ENCODE results near the gene SLC9A9. TPM values are rescaled to one million over a fixed set of nuclear protein-coding genes. Genes with fewer than 3 reads are reported as not detected.

The SLC9A9 gene
- total RNA-seq, 2 donors from 2014 or later = 4.3 to 5.2 TPM

DNA sequence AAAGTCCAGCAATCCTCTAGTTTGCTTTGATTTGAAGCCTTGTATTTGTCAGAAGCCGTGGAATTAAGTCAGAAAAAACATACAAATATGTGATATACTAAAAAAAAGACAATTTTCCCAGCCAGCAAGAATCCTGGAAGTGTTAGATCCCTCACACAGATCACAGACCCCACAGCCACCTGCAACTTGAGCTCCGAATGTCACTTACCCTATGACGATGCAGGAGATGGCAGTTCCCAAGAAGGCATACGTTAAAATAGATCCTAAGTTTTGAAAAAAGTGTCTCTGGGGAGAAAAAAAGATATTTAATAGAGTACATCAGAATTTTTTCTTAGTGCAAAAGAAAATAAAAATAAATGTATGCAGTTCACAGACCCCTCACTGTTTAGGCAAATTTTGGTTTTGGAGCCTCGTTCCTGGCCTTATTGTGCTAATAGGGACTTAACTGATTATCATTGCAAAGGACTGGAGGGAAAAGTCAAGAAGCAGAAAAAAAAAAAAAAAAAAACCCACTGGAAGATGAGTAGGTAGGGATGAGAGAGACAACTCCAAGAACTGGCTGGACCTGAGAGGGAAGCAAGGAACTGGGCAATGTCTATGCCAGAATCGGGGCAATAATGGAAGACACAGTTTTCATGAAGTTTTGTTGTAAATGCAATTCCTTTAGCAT, 53.3 kb downstream of the SLC9A9 start:
- DNase-seq (no peak), ATAC-seq (replicated peaks in 1 of 2) (no peak)
- peaks cover 4% of the 10 kb centered on the region for H3K4me1 Mint-ChIP-seq (ENCODE audit: low read depth)
- peaks cover 0 to 5% of the 10 kb centered on the region in 2 donors for H3K36me3 Mint-ChIP-seq (ENCODE audit: insufficient read depth in 2 of 2)
- no peak overlapping the region for H3K4me3 Mint-ChIP-seq
- H3K27ac Mint-ChIP-seq = no peak overlapping the region
- H3K9me3 Mint-ChIP-seq = peaks cover 3 to 4% of the 10 kb centered on the region in 2 donors
- no peaks in the 10 kb centered on the region for H3K27me3 Mint-ChIP-seq (ENCODE audit: low read depth)

DNA sequence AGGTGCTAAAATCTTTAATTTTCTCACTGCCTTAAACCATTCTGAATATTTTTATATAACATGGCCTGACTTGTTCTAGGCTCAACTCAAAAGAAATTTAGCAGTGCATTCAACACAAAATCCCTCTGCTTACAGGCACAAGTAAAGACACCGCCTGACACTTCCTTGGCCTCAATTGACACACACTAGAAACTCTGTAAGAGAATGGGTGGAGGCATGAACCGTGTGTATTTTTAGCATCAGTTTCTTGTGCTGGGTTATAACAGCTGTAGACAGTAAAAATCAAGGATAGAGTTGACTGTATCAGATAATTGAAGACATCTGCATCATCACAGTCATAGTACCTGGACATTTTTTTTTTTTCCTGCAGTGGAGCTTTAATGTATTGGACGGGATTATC, 54.3 kb downstream of the SLC9A9 start:
- peaks cover 0 to 5% of the 10 kb centered on the region in 2 donors for H3K36me3 Mint-ChIP-seq (ENCODE audit: insufficient read depth in 2 of 2)

DNA sequence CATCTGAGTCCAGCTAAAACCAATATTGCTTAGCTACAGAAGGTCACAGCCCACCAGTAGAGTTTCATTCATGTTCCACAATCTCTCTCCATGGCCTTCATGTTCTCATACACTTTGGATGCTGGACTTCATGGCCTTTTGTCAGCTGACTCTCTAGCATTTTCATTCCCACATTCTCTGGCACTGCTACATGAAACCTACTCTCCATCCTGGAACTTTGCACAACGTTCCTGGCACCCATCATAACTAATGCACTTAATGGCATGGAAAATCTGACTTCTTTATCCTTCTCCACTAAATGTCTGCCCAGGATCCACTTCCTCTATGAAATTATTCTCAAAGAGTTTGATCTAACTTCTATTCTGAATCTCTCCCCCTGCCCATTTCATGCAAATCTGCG, 56.9 kb downstream of the SLC9A9 start:
- no peaks in the 10 kb centered on the region for H3K27me3 Mint-ChIP-seq (ENCODE audit: low read depth)
- H3K27ac Mint-ChIP-seq = no peak overlapping the region
- DNase-seq (no peak), ATAC-seq (replicated peaks in 1 of 2) (no peak)
- peaks cover 0 to 5% of the 10 kb centered on the region in 2 donors for H3K36me3 Mint-ChIP-seq (ENCODE audit: insufficient read depth in 2 of 2)
- peaks cover 3 to 4% of the 10 kb centered on the region in 2 donors for H3K9me3 Mint-ChIP-seq
- H3K4me3 Mint-ChIP-seq = no peak overlapping the region
- no peaks in the 10 kb centered on the region for H3K4me1 Mint-ChIP-seq (ENCODE audit: low read depth)

More for the DNA sequence above, 54.3 kb downstream of the SLC9A9 start:
- Mint-ChIP-seq H3K27ac (no peak overlapping the region), H3K9me3 (peaks cover 3 to 4% of the 10 kb centered on the region in 2 donors), H3K4me1 (ENCODE audit: low read depth) (peaks cover 4% of the 10 kb centered on the region), H3K4me3 (no peak overlapping the region), H3K27me3 (ENCODE audit: low read depth) (no peaks in the 10 kb centered on the region)
- ATAC-seq (replicated peaks in 1 of 2) (no peak), DNase-seq (no peak)

DNA sequence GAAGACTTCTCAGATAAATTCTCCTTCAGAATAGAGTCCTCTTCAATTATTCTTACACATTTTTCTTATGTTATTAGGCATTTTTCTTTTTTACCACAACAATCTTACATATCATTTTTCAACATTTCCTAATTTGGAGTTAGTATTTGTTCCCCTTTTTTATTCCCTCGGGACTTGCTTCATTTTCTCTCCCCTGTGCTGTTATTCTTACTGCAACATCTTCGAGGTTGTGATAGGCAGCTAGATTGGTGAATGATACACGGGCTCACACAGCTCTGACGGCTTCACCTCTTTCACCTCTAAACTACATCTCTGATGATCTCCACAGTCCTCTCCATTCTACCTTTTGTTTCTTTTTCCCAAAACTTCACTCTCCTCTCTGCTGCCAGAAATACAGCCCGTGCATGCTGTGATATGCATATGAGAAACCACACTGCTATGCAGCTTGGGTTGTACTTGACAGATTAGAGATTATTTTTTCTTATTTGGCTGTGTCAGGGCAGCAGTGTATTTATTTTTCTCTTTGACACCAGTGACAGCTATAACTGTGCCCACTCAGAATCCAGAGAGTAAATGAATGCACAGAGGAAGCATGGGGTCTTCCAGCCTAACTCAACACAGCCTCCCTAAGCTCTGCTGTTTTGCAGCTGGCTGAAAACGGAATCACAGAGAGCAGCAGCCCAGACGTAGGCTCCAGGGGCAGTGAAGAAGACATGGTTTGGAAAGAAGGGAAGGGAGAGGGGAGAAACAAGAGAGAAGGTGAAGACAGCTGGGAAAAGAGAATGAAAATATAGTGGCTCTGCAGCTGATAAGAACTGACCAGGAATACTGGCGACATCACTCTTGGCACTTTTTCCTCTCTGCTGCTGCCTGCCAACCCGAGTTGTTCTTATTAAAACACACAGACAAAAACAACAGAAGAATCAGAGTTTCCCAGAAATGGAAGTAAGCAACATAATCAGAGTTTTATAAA, 61.8 kb downstream of the SLC9A9 start:
- H3K27me3 Mint-ChIP-seq (ENCODE audit: low read depth) = no peaks in the 10 kb centered on the region
- no peak for DNase-seq
- peaks cover 6% of the 10 kb centered on the region for H3K4me1 Mint-ChIP-seq (ENCODE audit: low read depth)
- H3K27ac Mint-ChIP-seq = no peak overlapping the region
- ATAC-seq (replicated peaks in 1 of 2) = no peak
- no peak overlapping the region for H3K4me3 Mint-ChIP-seq
- H3K9me3 Mint-ChIP-seq = peaks cover 0 to 2% of the 10 kb centered on the region in 2 donors
- no peaks in the 10 kb centered on the region for H3K36me3 Mint-ChIP-seq (ENCODE audit: insufficient read depth in 2 of 2)

DNA sequence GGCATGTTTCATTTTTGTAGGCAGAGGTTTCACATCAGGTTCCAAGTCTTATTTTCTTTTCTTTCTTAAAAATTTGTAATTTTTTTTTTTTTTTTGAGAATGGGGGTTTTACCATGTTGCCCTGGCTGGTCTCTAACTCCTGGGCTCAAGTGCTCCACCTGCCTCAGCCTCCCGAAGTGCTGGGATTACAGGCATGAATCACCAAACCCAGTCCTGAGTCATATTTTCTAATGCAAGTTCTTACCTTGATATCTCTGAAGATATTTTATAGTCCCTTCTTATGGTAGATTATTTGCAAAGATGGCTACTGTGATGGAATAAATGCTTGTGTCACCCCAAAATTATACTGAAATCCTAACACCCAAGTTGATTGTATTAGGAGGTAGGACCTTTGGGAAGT, 63.8 kb downstream of the SLC9A9 start:
- no peak for ATAC-seq (replicated peaks in 1 of 2)
- Mint-ChIP-seq H3K27me3 (ENCODE audit: low read depth) (no peaks in the 10 kb centered on the region), H3K36me3 (ENCODE audit: insufficient read depth in 2 of 2) (no peaks in the 10 kb centered on the region), H3K4me3 (no peak overlapping the region), H3K9me3 (peaks cover 0 to 2% of the 10 kb centered on the region in 2 donors), H3K4me1 (ENCODE audit: low read depth) (peaks cover 6% of the 10 kb centered on the region), H3K27ac (no peak overlapping the region)
- no peak for DNase-seq

DNA sequence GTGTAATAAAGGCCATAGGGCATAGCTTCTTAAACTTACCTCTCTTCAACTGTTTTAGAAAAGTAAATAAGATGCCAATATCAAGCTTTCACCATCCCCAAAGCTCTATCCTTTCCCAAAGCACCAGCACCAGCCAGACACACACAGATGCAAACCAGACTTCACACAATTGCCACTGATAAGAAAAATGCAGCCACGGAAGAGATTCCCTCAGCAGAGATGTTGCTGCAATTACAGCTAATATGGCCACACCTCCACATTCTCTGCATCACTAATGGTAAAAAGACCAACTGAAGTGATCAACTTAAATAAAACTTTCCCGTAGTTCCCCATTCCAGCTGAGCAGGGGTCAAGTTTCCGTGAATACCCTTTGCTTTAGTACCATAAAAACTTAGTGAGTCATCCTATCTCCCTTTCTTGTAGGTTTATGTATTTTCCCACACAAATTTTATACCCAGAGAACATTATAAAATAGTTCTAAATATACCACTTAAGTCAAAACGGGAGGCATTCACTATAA, 64.4 kb downstream of the SLC9A9 start:
- peaks cover 0 to 2% of the 10 kb centered on the region in 2 donors for H3K9me3 Mint-ChIP-seq
- H3K4me1 Mint-ChIP-seq (ENCODE audit: low read depth) = peaks cover 6% of the 10 kb centered on the region
- H3K36me3 Mint-ChIP-seq (ENCODE audit: insufficient read depth in 2 of 2) = no peaks in the 10 kb centered on the region
- H3K27me3 Mint-ChIP-seq (ENCODE audit: low read depth) = no peaks in the 10 kb centered on the region
- H3K27ac Mint-ChIP-seq = no peak overlapping the region
- DNase-seq (no peak), ATAC-seq (replicated peaks in 1 of 2) (no peak)
- no peak overlapping the region for H3K4me3 Mint-ChIP-seq

DNA sequence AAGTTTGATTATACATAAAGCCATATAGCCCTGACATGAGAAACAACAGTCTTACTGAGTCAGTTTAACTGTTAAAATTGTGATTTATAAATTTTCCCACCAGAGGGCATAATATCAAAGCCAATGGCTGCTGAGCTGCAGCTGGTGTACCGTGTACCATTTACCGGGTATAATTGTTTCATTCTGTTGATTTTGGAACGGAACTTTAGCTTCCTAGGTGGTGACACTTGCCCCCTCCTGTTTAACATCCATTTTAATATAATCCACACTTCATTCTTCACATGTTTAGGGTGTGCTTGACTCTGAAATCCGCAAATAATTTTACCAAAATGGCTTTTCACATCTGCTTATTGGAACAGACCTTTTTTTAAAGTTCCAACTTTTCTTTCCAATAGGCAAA, 72.8 kb downstream of the SLC9A9 start:
- Mint-ChIP-seq H3K27me3 (ENCODE audit: low read depth) (no peaks in the 10 kb centered on the region), H3K36me3 (ENCODE audit: insufficient read depth in 2 of 2) (no peaks in the 10 kb centered on the region), H3K27ac (no peak overlapping the region), H3K4me1 (ENCODE audit: low read depth) (no peaks in the 10 kb centered on the region), H3K4me3 (peak overlapping the region in 1 of 2 donors; percentile 33), H3K9me3 (no peaks in the 10 kb centered on the region)
- DNase-seq (peak in 1 of 2 donors; percentile 19), ATAC-seq (replicated peaks in 1 of 2) (peak; percentile 74 to 79)

DNA sequence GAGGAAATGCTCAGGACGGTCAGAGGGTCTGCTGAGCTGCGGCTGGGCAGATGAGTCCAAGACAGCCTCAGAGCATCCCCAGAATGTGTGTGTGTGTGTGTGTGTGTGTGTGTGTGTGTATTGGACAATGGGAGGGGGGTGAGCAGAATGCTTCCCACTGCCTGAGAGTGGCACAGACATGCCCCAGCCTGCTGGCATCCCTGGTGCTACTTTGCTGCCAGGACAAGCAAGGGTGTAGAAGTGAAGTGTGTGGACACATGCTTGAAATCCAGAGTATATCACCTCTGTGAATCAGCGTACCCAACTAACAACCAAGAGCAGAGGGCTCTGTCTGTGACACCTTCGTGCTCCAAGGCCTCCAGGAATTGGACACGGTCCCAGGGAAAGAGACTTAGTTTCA, 76.3 kb downstream of the SLC9A9 start:
- no peaks in the 10 kb centered on the region for H3K27me3 Mint-ChIP-seq (ENCODE audit: low read depth)
- no peak overlapping the region for H3K27ac Mint-ChIP-seq
- no peak overlapping the region for H3K4me3 Mint-ChIP-seq
- ATAC-seq (replicated peaks in 1 of 2) = no peak
- no peaks in the 10 kb centered on the region for H3K4me1 Mint-ChIP-seq (ENCODE audit: low read depth)
- no peak for DNase-seq
- H3K36me3 Mint-ChIP-seq (ENCODE audit: insufficient read depth in 2 of 2) = no peaks in the 10 kb centered on the region
- H3K9me3 Mint-ChIP-seq = no peaks in the 10 kb centered on the region

DNA sequence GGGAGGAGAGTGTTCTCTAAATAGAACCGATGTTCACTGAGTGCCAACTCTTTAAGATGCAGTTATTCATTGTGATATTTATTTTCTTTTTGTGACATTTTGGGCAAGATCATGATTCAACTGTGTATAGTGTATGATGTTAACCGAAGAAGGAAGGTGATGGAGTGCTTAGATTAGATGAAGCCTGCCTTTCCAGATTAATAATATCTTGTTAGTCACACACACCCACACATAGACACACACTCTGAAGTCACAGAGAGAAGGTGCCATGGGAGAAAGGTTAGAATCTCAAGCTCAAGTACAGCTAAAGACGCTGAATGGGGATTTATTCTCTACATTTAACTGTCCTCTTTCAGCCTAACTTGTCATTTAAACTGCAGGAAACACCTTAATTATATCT, 77.0 kb downstream of the SLC9A9 start:
- Mint-ChIP-seq H3K27ac (no peak overlapping the region), H3K36me3 (ENCODE audit: insufficient read depth in 2 of 2) (no peaks in the 10 kb centered on the region), H3K4me1 (ENCODE audit: low read depth) (no peaks in the 10 kb centered on the region), H3K27me3 (ENCODE audit: low read depth) (no peaks in the 10 kb centered on the region), H3K9me3 (no peaks in the 10 kb centered on the region), H3K4me3 (no peak overlapping the region)
- DNase-seq (no peak), ATAC-seq (replicated peaks in 1 of 2) (peak; percentile 73 to 90)

DNA sequence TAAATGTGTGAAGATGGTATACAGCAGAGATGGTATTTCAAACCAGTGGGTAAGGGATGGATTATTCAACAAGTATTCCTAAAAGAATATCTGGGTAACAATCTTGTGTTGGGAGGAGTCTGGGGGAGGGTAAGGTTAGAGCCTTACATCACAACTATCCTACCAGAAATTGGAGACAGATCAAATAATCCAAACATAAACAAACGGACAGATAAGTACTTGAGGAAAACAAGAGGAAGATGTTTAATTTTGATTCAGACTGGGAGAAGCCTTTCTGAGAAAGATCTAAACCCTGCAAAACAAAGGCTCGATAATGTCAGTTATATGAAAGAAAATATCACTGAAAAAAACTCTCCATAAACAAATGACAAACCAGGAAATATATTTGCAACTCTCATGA, 77.9 kb downstream of the SLC9A9 start:
- Mint-ChIP-seq H3K27me3 (ENCODE audit: low read depth) (no peaks in the 10 kb centered on the region), H3K4me3 (no peak overlapping the region)

DNA sequence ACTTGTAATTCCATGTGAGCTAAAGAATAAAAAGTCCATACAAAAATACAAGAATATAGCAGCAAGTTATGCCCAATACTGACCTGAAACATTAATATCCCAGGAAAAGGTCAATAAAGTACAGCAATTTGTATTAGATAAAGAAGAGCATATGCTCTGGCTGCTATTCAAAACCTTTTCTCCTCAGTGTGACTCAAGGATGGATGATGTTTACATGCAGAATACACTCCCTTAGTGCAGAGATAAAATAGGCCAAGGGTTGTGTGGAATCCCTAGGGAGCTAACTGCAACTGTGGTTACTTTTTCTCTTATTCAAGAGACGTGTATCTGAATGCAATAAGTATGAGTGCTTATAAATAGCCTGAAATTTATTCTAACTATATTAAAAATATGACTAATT, 78.7 kb downstream of the SLC9A9 start:
- no peaks in the 10 kb centered on the region for H3K4me1 Mint-ChIP-seq (ENCODE audit: low read depth)
- H3K9me3 Mint-ChIP-seq = no peaks in the 10 kb centered on the region
- H3K36me3 Mint-ChIP-seq (ENCODE audit: insufficient read depth in 2 of 2) = no peaks in the 10 kb centered on the region
- ATAC-seq (replicated peaks in 1 of 2) (no peak), DNase-seq (no peak)
- H3K27me3 Mint-ChIP-seq (ENCODE audit: low read depth) = no peaks in the 10 kb centered on the region
- no peak overlapping the region for H3K4me3 Mint-ChIP-seq
- H3K27ac Mint-ChIP-seq = no peak overlapping the region

More for the DNA sequence above, 77.9 kb downstream of the SLC9A9 start:
- H3K4me1 Mint-ChIP-seq (ENCODE audit: low read depth) = no peaks in the 10 kb centered on the region
- ATAC-seq (replicated peaks in 1 of 2) (no peak), DNase-seq (no peak)
- no peaks in the 10 kb centered on the region for H3K36me3 Mint-ChIP-seq (ENCODE audit: insufficient read depth in 2 of 2)
- H3K9me3 Mint-ChIP-seq = no peaks in the 10 kb centered on the region
- no peak overlapping the region for H3K27ac Mint-ChIP-seq

DNA sequence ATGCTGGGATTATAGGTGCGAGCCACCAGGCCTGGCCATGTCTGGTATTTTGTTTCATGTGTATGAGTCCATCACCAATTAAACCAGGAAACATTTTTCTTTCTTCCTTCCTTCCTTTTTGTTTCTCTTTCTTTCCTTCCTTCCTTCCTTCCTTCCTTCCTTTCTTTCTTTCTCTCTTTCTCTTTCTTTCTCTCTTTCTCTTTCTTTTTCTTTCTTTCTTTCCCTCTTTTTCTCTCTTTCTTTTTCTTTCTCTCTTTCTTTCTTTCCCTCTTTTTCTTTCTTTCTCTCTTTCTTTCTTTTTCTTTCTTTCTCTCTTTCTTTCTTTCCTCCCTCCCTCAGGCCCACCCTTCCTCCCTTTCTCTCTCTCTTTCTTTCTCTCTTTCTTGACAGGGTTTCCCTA, 83.4 kb downstream of the SLC9A9 start:
- Mint-ChIP-seq H3K36me3 (ENCODE audit: insufficient read depth in 2 of 2) (peaks cover 4 to 5% of the 10 kb centered on the region in 2 donors), H3K4me1 (ENCODE audit: low read depth) (no peaks in the 10 kb centered on the region), H3K27ac (no peak overlapping the region), H3K27me3 (ENCODE audit: low read depth) (no peaks in the 10 kb centered on the region), H3K4me3 (no peak overlapping the region), H3K9me3 (peaks cover 0 to 3% of the 10 kb centered on the region in 2 donors)
- no peak for ATAC-seq (replicated peaks in 1 of 2)
- DNase-seq = no peak

DNA sequence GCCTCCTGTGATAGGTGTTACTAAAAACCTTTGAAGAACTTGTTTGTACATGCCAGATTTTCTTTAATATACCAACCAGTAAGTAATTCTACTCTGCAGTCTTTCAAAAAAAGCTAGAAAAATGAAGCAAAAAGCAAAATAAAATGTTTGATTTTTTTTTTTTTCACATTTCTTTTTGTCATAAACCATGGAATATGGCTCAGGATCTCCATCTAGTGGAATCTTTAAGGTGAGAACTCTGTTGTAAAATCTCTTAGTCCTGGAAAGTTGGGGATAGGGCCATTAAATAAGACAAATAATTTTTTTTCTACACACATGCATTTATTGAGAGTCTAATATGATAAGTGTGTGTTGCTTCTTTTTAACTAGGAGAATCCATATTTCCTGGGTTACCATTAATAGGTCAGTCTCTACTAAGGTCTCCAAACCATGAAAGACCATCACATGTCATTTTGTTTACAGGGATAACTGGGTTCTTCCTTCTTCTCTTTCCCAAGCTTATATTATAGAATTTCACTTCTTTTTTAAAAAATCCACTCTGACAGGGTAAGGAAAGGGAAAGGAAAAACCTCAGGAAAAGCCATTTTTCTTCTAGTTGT, 84.6 kb downstream of the SLC9A9 start:
- H3K36me3 Mint-ChIP-seq (ENCODE audit: insufficient read depth in 2 of 2) = peaks cover 4 to 5% of the 10 kb centered on the region in 2 donors
- no peak for DNase-seq
- H3K27me3 Mint-ChIP-seq (ENCODE audit: low read depth) = no peaks in the 10 kb centered on the region
- H3K4me1 Mint-ChIP-seq (ENCODE audit: low read depth) = peaks cover under 1% of the 10 kb centered on the region
- ATAC-seq (replicated peaks in 1 of 2) = no peak
- H3K27ac Mint-ChIP-seq = no peak overlapping the region
- H3K4me3 Mint-ChIP-seq = no peak overlapping the region
- peaks cover 0 to 3% of the 10 kb centered on the region in 2 donors for H3K9me3 Mint-ChIP-seq
